HG02759 (cell line): ENCODE data around the gene ZFP92.
A peak's percentile ranks its signal among the peaks of the same experiment; 100 is the strongest.

Experiments
- ATAC-seq: cut with Tn5 transposase; IDR thresholded peaks from one replicate; pipeline ENCODE4 v1.9.1; 2021; ENCODE audit warnings: mild to moderate bottlenecking, moderate library complexity; ENCODE audit not compliant: unreplicated experiment

Gene ZFP92

GRCh38 chrX:153450114-153450948 lies 39.1 kb downstream of the ZFP92 start:
- ATAC-seq, result no peak

GRCh38 chrX:153450949-153451277 lies 39.6 kb downstream of the ZFP92 start:
- ATAC-seq, result no peak

GRCh38 chrX:153454901-153455550 lies 43.8 kb downstream of the ZFP92 start:
- ATAC-seq, result no peak

GRCh38 chrX:153455571-153455970 lies 44.3 kb downstream of the ZFP92 start:
- no peak for ATAC-seq

GRCh38 chrX:153456161-153456560 lies 44.9 kb downstream of the ZFP92 start:
- no peak for ATAC-seq

DNA sequence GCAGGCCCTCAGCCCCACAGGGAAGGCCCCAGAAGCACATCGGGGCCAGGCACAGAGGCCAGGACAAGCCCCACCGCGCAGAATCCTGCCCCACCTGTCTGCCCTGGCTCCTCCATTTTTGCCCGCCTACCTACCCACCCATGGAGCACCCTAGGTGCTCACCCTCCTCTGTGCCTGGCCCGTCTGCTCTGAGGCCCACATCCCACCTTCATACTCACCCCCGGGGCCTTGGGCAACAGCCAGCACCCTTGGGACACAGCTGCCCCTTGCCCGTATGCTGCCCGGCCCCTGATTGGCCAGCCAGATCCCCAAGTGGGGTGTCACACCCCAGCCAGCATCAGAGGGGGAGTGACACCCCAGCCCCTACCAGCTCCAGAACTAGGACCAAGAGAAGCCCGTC lies 45.4 kb downstream of the ZFP92 start:
- ATAC-seq, result no peak

DNA sequence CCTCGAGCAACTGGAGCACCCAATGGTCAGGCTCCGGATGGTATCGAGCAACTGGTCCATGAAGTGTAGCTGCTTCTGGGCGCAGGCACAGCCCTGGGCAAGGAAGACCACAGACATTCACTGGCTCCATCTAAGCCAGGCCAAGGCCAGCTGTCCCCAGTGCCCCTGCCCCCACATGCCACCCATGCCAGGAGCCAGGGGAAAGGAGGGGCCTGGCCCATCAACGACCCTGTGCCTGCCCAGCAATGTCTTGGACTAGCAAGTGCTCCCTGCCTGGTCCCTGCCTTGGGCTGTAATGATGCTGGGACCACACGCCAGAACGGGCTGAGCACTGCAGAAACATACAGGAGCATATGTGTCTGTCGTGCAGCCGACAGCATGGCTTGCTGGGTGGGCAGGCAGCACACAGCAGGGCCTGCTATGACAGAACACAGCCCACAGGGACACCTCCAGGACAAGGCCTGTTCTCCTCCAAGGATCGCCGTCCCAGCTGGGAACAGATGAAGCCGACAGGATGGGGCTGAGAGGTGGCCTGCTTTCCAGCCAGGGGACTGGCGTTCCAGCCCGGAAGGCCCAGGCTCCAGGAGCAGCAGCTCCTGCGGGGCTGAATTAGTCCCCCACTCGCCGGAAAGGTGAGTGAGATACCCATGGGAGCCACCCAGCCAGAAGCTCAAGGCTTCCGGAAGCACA lies 46.0 kb downstream of the ZFP92 start:
- ATAC-seq, result no peak

GRCh38 chrX:153457827-153458466 lies 46.7 kb downstream of the ZFP92 start:
- no peak for ATAC-seq

DNA sequence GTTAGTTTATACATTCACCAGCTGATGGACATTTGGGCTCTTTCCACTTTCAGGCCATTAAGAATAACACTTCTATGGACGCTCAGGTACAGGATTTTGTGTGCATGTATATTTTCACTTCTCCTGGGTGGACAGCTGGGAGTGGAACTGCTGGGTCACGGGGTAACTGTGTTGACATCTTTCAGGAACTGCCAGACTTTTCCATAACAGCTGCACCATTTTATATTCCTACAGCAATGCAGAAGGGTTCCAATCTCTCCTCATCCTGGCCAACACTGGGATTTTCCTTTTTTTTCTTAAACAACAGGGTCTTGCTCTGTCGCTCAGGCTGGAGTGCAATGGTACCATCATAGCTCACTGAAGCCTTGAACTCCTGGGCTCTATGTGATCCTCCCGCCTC lies 47.2 kb downstream of the ZFP92 start:
- no peak for ATAC-seq

DNA sequence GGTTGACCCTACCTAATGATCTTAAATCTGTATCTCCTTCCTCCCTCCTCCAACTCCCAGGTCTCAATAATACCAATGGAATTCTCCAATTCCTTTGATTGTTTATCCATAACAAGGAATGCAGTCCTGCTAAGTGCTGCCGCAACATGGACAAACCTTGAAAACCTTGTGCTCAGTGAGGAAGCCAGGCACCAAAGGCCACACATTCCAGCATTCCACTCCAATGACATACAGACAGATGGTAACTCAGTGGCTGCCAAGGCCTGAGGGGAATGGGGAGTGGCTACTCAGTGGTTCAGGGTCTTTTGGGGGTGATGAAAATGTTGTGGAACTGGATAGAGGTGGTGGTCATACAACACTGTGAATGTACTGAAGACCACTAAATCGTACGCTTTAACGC lies 48.7 kb downstream of the ZFP92 start:
- ATAC-seq, result no peak

DNA sequence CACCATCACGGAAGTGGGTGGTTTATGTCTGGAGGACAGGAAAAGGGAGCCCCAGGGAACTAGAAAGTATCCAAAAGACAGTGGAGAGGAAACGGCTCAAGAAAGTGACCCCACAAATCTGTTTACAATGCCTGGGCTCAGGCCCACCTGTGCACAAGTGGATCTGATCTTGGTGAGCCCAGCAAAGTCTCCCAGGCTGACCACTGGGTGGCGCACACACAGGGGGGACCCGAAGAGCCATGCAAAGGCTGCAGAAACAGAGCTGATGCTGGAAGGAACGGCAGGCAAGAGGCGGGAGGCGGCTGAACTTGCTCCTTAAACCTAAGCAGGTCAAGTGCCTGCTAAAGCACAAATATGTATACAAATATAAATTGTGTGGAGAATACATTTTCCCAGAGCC lies 49.6 kb downstream of the ZFP92 start:
- ATAC-seq, result peak; percentile 54
